Measurements from ENCODE around the gene SORCS1.

DNA sequence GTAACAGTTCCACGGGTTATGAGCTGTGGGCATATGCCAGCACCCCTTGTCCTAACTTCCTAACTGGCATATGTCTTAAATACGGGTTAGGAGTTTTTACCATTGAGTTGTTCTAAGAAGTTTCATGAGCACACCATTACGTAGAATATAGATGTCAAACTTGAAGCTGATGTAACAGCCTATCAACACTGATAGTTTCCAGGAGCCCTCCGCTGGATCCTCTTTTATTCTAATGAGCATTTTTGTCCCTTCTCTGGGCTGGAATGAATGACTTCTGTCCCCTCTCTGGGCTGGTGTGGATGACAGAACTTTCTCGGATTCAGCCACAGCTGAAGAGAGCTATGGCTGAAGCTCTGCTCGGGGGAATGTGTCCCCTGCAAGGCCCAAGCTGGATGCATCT is 256.3 kb downstream of the SORCS1 start:
- TF ChIP-seq POLR2AphosphoS5 (IDR thresholded peaks at IDR 0.05; ENCODE audit: borderline replicate concordance, low read depth, low read length) = no peak
- TF ChIP-seq EZH2 (IDR thresholded peaks at IDR 0.05) = no peak
